K562 (cell line): ENCODE results near the gene LUZP1. TPM values are rescaled to one million over a fixed set of nuclear protein-coding genes. Genes with fewer than 3 reads are reported as not detected.

Experiments used
- ADNP ChIP-seq: fragments of 200-800 bp; sonication (Bioruptor generic); IDR thresholded peaks from 2 replicates; pipeline ENCODE4 v1.6.1; 2016; ENCODE audit warnings: missing genetic modification characterization, missing compliant biosample characterization
- HDGF ChIP-seq: fragments of 450-650 bp; IDR thresholded peaks from 2 replicates; pipeline ENCODE4 v1.6.1; 2016
- KDM1A ChIP-seq, 2 experiments: fragments of 450-650 bp; IDR thresholded peaks; 2 replicates each; pipeline ENCODE4 v1.6.1; 2016; ENCODE audit warnings: mild to moderate bottlenecking in 2 of 2
- MAFG ChIP-seq: fragments of 450-650 bp; conservative IDR thresholded peaks from 2 replicates; pipeline ENCODE4 v1.6.1; 2016; ENCODE audit warnings: missing genetic modification characterization, missing compliant biosample characterization
- PTBP1 ChIP-seq: fragments of 200-400 bp; formaldehyde crosslinking; IDR thresholded peaks from 2 replicates; pipeline ENCODE4 v1.6.1; 2017; ENCODE audit warnings: low read depth, low read length
- SP1 ChIP-seq: sonication (generic); formaldehyde crosslinking; IDR thresholded peaks from 2 replicates; pipeline ENCODE4 v1.8.1; 2022; ENCODE audit warnings: mild to moderate bottlenecking, missing genetic modification reagents
- TEAD4 ChIP-seq, 2 experiments: sonication (generic) in 1 of 2; formaldehyde crosslinking in 1 of 2; IDR thresholded peaks; 2 replicates each; pipeline versions ENCODE4 v1.6.1 to v1.8.0; 2012 to 2022; ENCODE audit warnings: borderline replicate concordance in 1 of 2, inconsistent platforms in 1 of 2, low read length in 1 of 2, mild to moderate bottlenecking in 1 of 2, missing genetic modification reagents in 1 of 2
- TOE1 ChIP-seq, 2 experiments: fragments of 450-650 bp in 1 of 2; sonication (generic) in 1 of 2; formaldehyde crosslinking in 1 of 2; IDR thresholded peaks; 2 replicates each; pipeline versions ENCODE4 v1.7.1 to v1.8.0; 2016 to 2022; ENCODE audit warnings: borderline replicate concordance in 2 of 2, mild to moderate bottlenecking in 2 of 2, antibody characterized with exemption in 1 of 2, inconsistent platforms in 1 of 2, low read depth in 1 of 2, missing genetic modification reagents in 1 of 2, moderate library complexity in 1 of 2
- ZNF146 ChIP-seq: IDR thresholded peaks from one replicate; pipeline ENCODE4 v1.6.1; 2018; ENCODE audit warnings: missing compliant biosample characterization; ENCODE audit not compliant: unreplicated experiment
- polyA plus RNA-seq, 8 experiments: library from polyadenylated mRNA; depleted of rRNA in 4 of 8; stranded (reverse) in 5 of 8; unstranded in 3 of 8; fragments of >200 nt; fragmentation: Nextera tagmentation in 2 of 8; fragmentation: Illumina TruSeq in 1 of 8; extraction: Ambion mirVana in 2 of 8; extraction: Trizol in 1 of 8; gene quantifications; 2 replicates each; pipeline versions ENCODE4 v1.2.1 to v1.2.3, GENCODE V29; 2011 to 2014; ENCODE audit warnings: inconsistent platforms in 1 of 8, missing spikeins in 1 of 8
- total RNA-seq, 7 experiments: library from RNA; depleted of rRNA in 6 of 7; stranded (reverse); fragments of >200 nt in 6 of 7; fragmentation: Illumina TruSeq in 2 of 7; extraction: Trizol in 2 of 7; gene quantifications; 2 replicates each; pipeline versions ENCODE4 v1.2.1 to v1.2.3, GENCODE V29; 2011 to 2021; ENCODE audit warnings: low replicate concordance in 1 of 7
- TF ChIP-seq, protein P1 (sequence below): IDR thresholded peaks from 3 replicates; pipeline ENCODE4 v1.6.1; 2011; ENCODE audit warnings: borderline replicate concordance, mild to moderate bottlenecking, moderate library complexity; ENCODE audit not compliant: insufficient read length; ENCODE audit errors: extremely low read depth
- TF ChIP-seq, protein P2 (sequence below): fragments of 450-650 bp; IDR thresholded peaks from 2 replicates; pipeline ENCODE4 v1.6.1; 2016; ENCODE audit warnings: mild to moderate bottlenecking
- TF ChIP-seq, protein P3 (sequence below): fragments of 250-450 bp; sonication (Bioruptor Pico); IDR thresholded peaks from 2 replicates; pipeline ENCODE4 v1.8.0; 2022; ENCODE audit warnings: moderate library complexity, mild to moderate bottlenecking, inconsistent platforms
- TF ChIP-seq, protein P4 (sequence below): fragments of 250-450 bp; sonication (Bioruptor Pico); IDR thresholded peaks from 2 replicates; pipeline ENCODE4 v1.6.1; 2021; ENCODE audit warnings: mild to moderate bottlenecking
- TF ChIP-seq, protein P5 (sequence below): fragments of 250-450 bp; sonication (Bioruptor Pico); IDR thresholded peaks from 2 replicates; pipeline ENCODE4 v1.5.0; 2021; ENCODE audit warnings: mild to moderate bottlenecking, moderate library complexity

Gene LUZP1
- total and polyA plus RNA-seq, 9 of the 15 experiments (the other 6 are each of a cell fraction or from before 2014, with no cell fraction given), result 6.5 to 19.1 (median 12.4) TPM

DNA sequence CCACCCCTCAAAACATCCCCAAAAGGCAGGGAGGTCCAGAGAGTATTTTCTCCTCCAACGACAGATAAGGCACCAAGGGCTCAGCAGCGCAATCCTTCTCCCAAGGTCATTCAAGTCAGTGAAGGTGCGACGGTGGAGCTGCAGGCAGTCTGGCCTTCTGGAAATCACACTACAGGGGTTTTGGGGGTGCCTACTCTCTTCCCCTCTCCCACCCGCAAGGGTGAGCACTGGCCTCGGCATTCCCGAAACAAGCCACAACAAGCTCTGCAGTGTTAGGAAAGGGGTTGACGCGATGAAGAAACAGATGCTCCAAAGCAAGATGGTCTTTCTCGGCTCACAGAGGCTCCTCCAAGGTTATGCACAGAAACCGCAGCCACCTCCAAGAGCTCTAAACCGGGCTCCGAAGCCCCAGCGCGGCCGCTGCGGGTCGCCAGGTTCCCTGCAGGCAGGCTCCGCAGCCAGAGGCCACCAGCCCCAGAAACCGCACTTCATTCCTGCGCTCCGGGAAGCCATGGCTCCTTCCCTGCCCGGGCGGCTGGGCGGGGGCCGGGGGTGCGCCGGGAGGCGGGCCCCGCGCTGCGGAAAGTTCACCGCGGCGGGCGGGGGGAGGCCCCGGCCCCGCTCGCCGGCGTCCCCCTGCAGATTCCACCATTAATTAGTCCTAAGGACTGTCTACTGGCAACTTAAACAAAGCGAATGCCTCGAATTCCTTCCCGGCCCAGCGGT is 1.1 kb downstream of the LUZP1 start (continued):
- TF ChIP-seq, protein P1, sequence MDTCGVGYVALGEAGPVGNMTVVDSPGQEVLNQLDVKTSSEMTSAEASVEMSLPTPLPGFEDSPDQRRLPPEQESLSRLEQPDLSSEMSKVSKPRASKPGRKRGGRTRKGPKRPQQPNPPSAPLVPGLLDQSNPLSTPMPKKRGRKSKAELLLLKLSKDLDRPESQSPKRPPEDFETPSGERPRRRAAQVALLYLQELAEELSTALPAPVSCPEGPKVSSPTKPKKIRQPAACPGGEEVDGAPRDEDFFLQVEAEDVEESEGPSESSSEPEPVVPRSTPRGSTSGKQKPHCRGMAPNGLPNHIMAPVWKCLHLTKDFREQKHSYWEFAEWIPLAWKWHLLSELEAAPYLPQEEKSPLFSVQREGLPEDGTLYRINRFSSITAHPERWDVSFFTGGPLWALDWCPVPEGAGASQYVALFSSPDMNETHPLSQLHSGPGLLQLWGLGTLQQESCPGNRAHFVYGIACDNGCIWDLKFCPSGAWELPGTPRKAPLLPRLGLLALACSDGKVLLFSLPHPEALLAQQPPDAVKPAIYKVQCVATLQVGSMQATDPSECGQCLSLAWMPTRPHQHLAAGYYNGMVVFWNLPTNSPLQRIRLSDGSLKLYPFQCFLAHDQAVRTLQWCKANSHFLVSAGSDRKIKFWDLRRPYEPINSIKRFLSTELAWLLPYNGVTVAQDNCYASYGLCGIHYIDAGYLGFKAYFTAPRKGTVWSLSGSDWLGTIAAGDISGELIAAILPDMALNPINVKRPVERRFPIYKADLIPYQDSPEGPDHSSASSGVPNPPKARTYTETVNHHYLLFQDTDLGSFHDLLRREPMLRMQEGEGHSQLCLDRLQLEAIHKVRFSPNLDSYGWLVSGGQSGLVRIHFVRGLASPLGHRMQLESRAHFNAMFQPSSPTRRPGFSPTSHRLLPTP, result no peak
- no peak for TF ChIP-seq PTBP1
- no peak for TF ChIP-seq MAFG (tag)
- no peak for TF ChIP-seq ZNF146
- TF ChIP-seq, protein P2, sequence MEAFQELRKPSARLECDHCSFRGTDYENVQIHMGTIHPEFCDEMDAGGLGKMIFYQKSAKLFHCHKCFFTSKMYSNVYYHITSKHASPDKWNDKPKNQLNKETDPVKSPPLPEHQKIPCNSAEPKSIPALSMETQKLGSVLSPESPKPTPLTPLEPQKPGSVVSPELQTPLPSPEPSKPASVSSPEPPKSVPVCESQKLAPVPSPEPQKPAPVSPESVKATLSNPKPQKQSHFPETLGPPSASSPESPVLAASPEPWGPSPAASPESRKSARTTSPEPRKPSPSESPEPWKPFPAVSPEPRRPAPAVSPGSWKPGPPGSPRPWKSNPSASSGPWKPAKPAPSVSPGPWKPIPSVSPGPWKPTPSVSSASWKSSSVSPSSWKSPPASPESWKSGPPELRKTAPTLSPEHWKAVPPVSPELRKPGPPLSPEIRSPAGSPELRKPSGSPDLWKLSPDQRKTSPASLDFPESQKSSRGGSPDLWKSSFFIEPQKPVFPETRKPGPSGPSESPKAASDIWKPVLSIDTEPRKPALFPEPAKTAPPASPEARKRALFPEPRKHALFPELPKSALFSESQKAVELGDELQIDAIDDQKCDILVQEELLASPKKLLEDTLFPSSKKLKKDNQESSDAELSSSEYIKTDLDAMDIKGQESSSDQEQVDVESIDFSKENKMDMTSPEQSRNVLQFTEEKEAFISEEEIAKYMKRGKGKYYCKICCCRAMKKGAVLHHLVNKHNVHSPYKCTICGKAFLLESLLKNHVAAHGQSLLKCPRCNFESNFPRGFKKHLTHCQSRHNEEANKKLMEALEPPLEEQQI, result no peak
- TF ChIP-seq SP1 (CRISPR knock-in tag), result peak; percentile 70
- 0 out of 4 replicates have a peak, but pooled peaks of 1 of the 2 experiments have one; percentile 6 for TF ChIP-seq KDM1A (IDR thresholded peaks at IDR 0.05)
- no peak for TF ChIP-seq ADNP (tag)
- no peak for TF ChIP-seq TEAD4 (IDR thresholded peaks at IDR 0.05; ENCODE audit: low read length)
- TF ChIP-seq TEAD4 (CRISPR knock-in tag; IDR thresholded peaks at IDR 0.05; ENCODE audit: borderline replicate concordance), result no peak
- TF ChIP-seq, protein P3, sequence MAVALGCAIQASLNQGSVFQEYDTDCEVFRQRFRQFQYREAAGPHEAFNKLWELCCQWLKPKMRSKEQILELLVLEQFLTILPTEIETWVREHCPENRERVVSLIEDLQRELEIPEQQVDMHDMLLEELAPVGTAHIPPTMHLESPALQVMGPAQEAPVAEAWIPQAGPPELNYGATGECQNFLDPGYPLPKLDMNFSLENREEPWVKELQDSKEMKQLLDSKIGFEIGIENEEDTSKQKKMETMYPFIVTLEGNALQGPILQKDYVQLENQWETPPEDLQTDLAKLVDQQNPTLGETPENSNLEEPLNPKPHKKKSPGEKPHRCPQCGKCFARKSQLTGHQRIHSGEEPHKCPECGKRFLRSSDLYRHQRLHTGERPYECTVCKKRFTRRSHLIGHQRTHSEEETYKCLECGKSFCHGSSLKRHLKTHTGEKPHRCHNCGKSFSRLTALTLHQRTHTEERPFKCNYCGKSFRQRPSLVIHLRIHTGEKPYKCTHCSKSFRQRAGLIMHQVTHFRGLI (CRISPR knock-in tag), result no peak
- TF ChIP-seq, protein P4, sequence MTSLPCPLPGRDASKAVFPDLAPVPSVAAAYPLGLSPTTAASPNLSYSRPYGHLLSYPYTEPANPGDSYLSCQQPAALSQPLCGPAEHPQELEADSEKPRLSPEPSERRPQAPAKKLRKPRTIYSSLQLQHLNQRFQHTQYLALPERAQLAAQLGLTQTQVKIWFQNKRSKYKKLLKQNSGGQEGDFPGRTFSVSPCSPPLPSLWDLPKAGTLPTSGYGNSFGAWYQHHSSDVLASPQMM (CRISPR knock-in tag), result no peak
- TF ChIP-seq, protein P5, sequence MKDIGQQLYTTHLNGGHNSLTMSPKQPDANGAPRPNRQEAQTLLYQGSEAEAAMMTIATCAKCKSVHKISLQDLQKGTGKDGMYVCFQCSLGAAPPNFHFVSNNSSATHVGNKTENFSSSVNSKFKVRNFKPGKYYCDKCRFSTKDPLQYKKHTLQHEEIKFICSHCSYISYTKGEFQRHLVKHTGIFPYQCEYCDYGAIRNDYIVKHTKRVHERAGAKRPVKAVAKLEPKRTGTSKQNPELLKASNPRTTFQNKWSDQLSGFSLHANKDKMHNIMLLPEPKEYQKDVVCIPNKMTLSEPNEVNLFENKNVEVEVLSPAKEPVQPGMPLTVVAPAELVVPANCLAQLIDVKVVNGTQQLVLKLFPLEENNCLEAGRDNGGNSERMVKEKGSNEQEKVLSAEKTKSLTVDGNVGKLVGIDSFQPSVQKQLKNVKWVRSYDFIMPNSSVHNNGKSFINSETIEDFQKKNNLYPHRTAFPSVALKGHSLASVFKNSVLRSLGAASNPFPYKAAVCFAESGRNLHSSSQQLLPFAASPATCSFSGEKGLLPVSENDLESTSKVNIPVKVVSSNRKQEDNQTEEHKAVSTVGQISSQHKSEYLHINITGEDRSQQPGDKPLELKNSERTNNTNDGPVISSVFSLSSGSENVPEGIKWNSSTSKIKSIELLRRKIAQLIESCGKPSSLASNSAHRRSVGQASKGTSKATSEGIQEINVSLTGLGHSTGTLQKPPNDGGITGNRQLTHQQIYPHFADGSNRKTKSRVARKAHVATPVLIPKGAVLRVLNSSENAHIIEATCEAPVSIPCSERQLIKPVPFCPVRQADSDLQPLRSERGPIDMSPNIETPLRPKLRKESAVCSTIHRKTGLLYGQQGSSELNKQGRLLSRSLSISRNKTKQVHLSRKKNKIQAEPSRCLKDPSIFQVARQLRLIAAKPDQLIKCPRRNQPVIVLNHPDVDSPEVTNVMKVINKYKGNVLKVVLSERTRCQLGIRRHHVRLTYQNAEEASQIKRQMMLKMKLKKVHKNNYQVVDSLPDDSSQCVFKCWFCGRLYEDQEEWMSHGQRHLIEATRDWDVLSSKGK (CRISPR knock-in tag), result no peak
- no peak for TF ChIP-seq TOE1 (IDR thresholded peaks at IDR 0.05; ENCODE audit: borderline replicate concordance)
- TF ChIP-seq TOE1 (CRISPR knock-in tag; IDR thresholded peaks at IDR 0.05; ENCODE audit: borderline replicate concordance, low read depth), result no peak
- no peak for TF ChIP-seq HDGF
